GM19238 (cell line): ENCODE measurements around the gene RNU5D-1.
A peak's percentile ranks its signal among the peaks of the same experiment; 100 is the strongest.
"Not testable (repeated sequence)": the region's sequence is repeated elsewhere in the genome, so short reads cannot be mapped to it uniquely, and the experiment has no call there.

Experiments used
- DNase-seq: peaks from one replicate; pipeline ENCODE4 v3.0.0; 2011; ENCODE audit warnings: low spot score; ENCODE audit not compliant: insufficient read length

Gene RNU5D-1

GRCh38 chr1:44700573-44700972 lies 30.4 kb downstream of the RNU5D-1 start:
- DNase-seq = no peak

GRCh38 chr1:44699375-44699774 lies 31.6 kb downstream of the RNU5D-1 start:
- not testable (repeated sequence) for DNase-seq

DNA sequence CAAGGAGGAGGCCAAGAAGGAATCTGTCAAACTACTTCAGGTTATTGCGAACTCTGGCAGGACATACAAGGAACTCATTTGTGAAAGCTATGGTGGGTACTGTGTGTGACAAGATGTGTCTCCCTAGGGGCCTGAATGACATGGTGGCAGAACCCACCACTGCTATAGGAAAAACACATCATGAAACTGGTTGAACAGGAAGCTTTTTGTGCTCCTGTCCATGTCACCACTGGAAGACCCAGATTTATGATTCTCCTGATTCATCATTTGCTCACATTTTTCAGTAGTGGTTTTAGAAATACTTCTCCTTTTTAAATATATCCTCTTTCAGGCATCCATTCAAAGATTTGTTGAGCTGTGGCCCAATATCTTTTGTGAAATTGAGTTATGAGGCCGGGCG lies 32.8 kb downstream of the RNU5D-1 start:
- DNase-seq = no peak

- DNase-seq = no peak
Measured at GRCh38 chr1:44696789-44697345, 34.1 kb downstream of the RNU5D-1 start.

GRCh38 chr1:44696101-44696500 lies 34.9 kb downstream of the RNU5D-1 start:
- no peak for DNase-seq

GRCh38 chr1:44695671-44696070 lies 35.3 kb downstream of the RNU5D-1 start:
- DNase-seq = no peak

- DNase-seq = peak; percentile 49
Measured at GRCh38 chr1:44694863-44695478, 36.0 kb downstream of the RNU5D-1 start.

DNA sequence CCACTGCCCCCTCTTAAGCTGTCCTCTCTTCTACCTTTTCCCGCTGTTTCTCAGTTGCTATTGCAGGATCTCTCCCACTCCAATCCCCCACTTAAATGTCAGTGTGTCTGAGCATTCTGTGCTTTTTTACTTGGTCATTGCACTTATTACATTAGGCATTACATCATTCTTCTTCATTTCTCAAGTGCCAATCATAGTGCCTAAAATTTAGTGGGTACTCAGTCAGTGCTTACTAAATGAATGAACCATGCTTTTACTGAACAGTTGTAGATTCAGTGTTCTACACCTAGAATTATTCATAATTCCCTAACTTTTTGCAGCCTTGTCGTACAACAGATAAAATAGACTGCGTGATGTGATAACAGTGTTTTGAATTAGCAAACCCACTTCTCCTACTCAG lies 37.1 kb downstream of the RNU5D-1 start:
- no peak for DNase-seq

GRCh38 chr1:44693159-44693558 lies 37.8 kb downstream of the RNU5D-1 start:
- no peak for DNase-seq

GRCh38 chr1:44689447-44689765 lies 41.6 kb downstream of the RNU5D-1 start:
- no peak for DNase-seq

GRCh38 chr1:44688760-44689446 lies 42.1 kb downstream of the RNU5D-1 start:
- DNase-seq = no peak

GRCh38 chr1:44685881-44686280 lies 45.1 kb downstream of the RNU5D-1 start:
- no peak for DNase-seq

DNA sequence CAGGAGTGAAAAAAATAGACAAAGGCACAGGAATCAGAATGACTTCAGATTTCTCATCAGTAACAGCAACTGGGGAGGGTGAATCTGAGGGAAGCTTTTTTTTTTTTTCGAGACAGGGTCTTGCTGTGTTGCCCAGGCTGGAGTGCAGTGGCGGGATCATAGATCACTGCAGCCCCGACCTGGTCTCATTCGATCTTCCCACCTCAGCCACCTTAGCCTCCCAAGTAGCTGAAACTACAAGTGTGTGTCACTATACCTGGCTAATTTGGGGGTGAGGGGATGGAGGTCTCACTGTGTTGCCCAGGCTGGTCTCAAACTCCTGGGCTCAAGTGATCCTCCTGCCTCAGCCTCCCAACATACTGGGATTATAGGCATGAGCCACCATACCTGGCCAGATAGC lies 45.8 kb downstream of the RNU5D-1 start:
- DNase-seq = no peak

DNA sequence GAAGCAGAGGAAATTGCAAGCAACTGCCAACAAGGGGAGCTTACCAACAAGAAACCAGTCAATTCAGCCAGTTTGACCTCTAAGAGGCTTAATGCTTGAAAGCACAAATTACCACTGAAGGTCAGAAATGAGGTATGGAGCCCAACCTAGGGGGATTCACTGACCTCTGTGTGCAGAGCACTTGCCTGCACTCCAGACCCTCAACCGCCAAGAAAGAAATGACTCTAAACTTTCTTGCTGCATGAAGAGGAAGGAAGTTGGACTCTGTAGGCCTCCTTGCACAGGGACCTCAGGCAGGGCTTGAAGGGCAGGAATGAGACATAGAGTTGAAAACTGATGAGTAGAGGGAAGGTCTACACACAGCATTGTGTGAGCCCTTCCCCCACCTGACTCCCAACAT lies 46.4 kb downstream of the RNU5D-1 start:
- DNase-seq = peak; percentile 34

GRCh38 chr1:44682883-44683265 lies 48.1 kb downstream of the RNU5D-1 start:
- DNase-seq = no peak

DNA sequence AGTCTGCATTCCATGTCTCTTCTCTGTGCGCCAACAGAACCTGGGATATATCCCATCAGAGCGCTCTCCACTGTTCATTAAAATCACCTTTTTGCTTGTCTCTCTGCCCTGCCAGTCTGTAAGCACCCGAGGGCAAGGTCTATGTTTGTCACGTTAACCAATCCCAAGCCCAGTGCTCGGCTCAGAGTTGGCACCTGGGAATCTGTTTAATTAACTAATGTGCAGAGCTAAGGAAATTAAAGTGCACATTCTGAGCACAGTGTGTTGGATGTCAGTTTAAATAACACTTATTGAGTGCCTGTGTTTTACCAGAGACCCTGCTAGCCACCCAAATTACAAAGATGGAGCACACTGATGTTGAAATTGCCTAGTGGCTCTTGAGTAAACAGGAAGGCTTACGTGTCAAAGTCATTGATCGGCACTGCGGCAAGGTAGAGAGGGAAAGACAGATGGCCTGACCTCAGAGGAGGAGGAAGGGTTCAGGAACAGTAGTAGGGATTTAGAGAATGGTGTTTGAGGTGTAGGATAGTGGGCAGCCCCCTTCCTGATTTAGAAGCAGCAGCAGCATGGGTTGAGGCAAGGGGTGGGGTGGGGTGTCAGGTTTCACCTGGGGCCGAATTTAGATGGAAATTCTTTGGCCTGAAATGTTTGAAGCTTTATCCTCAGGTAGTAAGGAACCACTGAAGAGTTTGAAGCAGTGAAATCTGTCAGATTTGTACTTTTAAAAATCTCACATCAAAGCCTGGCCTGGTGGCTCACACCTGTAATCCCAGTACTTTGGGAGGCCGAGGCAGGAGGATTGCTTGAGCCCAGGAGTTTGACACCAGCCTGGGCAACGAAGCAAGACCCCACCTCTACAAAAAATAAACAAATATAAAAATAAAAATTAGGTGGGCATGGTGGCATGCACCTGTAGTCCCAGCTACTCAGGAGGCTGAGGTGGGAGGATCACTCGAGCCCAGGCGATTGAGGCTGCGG lies 48.8 kb downstream of the RNU5D-1 start:
- DNase-seq = no peak
